ENCODE measurements around the gene ANO1. TPM values are rescaled to one million over a fixed set of nuclear protein-coding genes. Genes with fewer than 3 reads are reported as not detected.

ANO1 gene
- total RNA-seq, 1 donor = 0.36 TPM

DNA sequence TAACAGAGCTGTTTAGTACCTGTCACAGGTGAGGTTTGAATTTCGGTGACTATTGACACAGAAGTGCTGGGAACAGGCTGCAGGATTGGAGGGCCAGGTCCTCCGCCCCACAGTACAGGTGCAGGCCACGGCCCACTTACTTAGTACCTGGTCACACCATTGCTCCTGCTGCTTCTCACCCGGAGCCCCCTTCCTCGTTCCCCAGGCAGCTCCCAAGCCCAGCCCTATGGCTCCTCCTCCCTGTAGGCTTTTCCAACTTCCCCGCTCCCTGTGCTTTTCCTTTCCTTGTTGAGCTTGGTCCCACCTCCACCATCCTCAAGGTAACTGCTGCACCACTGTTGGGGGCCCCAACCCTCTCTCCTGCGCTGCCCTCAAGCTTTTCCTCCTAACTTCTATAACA is 27.9 kb upstream of the ANO1 start:
- TF ChIP-seq, protein P1, sequence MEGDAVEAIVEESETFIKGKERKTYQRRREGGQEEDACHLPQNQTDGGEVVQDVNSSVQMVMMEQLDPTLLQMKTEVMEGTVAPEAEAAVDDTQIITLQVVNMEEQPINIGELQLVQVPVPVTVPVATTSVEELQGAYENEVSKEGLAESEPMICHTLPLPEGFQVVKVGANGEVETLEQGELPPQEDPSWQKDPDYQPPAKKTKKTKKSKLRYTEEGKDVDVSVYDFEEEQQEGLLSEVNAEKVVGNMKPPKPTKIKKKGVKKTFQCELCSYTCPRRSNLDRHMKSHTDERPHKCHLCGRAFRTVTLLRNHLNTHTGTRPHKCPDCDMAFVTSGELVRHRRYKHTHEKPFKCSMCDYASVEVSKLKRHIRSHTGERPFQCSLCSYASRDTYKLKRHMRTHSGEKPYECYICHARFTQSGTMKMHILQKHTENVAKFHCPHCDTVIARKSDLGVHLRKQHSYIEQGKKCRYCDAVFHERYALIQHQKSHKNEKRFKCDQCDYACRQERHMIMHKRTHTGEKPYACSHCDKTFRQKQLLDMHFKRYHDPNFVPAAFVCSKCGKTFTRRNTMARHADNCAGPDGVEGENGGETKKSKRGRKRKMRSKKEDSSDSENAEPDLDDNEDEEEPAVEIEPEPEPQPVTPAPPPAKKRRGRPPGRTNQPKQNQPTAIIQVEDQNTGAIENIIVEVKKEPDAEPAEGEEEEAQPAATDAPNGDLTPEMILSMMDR (IDR thresholded peaks at IDR 0.05; ENCODE audit: insufficient read depth, low read length) = no peak
- no peak for DNase-seq (ENCODE audit: low read depth)
- H3K4me3 ChIP-seq (ENCODE audit: low read depth, low read length) = no peak overlapping the region

DNA sequence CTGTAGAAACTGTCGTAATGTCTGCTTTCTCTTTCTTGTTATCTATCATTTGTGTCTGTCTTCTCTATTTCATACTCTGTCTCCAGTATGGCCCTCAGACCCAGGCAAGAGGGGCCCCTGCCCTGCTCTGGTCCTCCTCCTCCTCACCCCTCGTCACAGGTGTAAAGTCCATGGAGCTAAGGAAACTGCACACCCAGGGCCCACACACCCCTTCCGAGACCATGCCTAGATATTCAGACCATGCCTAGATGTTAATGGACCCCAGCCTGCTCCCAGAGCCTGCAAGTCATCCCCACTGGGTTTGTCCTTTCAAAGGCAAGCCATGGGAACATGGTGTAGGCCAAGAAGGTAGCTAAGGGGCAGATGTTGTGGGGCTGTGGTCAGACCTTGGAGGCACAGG is 24.1 kb upstream of the ANO1 start:
- no peak for DNase-seq (ENCODE audit: low read depth)
- TF ChIP-seq, protein P1 (IDR thresholded peaks at IDR 0.05; ENCODE audit: insufficient read depth, low read length) = no peak
- H3K4me3 ChIP-seq (ENCODE audit: low read depth, low read length) = no peak overlapping the region

DNA sequence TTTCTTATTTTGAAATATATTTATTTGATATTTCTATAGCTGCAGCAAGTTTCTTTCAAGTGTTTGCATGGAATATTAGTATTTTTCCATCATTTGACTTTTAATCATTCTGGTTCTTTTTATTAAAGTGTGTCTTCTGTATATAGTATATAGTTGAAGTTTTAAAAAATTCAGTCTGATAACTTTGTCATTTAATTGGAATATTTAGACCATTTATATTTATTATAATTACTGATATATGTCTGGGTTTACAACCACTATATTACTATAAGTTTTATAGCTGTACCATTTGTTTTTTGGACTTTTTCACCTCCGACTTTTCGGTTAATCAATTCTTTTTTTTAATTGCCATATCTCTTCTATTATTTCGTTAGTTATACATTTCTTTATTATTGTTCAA is 22.7 kb upstream of the ANO1 start:
- no peak for DNase-seq (ENCODE audit: low read depth)
- H3K4me3 ChIP-seq (ENCODE audit: low read depth, low read length) = no peak overlapping the region
- TF ChIP-seq, protein P1 (IDR thresholded peaks at IDR 0.05; ENCODE audit: insufficient read depth, low read length) = no peak

DNA sequence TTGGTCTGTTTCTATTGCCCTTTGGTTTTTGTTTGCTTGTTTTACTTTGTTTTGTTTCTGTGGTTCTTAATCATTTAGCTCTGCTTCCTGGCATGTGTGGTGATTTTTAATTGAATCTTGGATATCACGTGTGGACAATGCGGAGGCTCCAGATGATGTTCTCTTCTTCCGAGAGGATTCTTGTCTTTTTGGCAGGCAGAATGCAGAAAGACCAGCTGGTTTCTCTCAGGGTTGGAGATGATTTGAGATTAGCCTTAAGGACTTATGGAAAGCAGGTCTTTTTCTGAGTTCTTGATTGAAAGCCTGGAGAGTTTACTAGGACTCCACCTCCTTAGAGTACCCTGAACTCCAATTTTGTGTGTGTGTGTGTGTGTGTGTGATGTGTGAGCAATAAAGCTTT is 21.0 kb upstream of the ANO1 start:
- TF ChIP-seq, protein P1 (IDR thresholded peaks at IDR 0.05; ENCODE audit: insufficient read depth, low read length) = no peak
- DNase-seq (ENCODE audit: low read depth) = no peak

DNA sequence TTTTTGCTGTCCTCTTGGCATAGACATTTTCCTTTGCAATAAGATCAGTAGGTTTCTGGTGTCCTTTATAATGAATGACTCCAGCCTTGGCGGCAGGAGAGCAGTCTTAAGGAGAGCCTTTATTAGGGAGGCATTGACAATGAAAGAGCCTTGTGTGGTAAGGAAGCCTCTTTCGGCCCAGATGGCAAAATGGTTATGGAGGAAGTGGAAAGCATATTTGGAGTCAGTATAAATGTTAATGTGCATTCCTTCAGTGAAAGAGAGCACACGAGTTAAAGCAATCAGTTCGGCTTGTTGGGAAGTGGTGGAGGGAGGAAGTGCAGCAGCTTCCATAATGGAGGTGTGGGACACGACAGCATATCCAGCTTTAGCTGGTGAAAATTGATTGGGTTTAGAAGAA is 18.1 kb upstream of the ANO1 start:
- TF ChIP-seq, protein P1 (IDR thresholded peaks at IDR 0.05; ENCODE audit: insufficient read depth, low read length) = no peak
- H3K4me3 ChIP-seq (ENCODE audit: low read depth, low read length) = no peak overlapping the region
- DNase-seq (ENCODE audit: low read depth) = no peak

More for the DNA sequence above, 21.0 kb upstream of the ANO1 start:
- H3K4me3 ChIP-seq (ENCODE audit: low read depth, low read length) = no peak overlapping the region

DNA sequence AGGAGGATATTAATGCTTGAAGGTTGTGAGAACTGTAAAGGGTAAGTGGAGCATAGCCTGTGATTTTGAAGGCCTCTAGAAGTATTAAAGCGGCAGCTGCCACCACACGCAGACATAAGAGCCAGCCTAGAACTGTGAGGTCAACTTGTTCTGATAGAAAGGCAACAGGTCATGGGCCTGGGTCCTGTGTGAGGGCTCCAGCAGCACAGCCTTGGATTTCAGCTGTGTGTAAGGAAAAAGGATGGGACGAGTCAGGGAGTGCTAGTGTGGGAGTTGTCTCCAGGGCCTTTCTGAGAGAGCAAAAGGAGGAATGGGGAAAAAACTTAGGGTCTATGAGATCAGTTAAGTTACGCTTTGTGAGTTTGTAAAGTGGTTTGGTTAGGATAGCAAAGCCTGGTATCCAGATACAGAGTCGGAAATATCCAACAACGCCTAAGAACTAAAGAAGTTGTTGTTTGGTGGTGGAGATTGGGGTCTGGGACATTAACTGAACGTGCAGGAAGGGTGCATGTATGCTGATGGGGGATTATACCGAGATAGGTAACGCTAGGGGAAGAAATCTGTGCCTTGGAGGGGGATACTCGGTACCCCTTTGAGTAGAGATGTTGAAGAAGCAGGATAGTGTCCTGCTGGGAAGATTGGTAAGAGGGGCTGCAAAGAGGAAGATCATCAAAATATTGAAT is 17.4 kb upstream of the ANO1 start:
- TF ChIP-seq, protein P1 (IDR thresholded peaks at IDR 0.05; ENCODE audit: insufficient read depth, low read length) = no peak
- no peak for DNase-seq (ENCODE audit: low read depth)
- no peak overlapping the region for H3K4me3 ChIP-seq (ENCODE audit: low read depth, low read length)

DNA sequence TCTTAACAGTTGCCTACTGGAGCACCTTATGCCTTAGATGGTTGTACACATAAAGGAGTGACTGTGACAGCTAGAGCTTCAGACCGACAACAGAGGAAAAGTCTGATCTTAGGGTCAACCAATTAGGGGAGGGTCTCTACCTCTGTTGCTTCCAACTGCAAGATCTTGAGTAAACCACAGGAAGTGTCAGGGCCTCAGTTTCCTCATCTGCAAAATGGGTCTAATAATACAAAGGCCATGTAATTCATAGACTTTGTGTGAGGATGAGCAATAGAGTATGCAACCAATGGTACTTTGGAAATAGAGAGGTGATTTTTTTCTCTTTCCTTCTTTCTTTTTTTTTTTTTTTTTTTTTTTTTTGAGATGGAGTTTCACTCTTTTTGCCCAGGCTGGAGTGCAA is 16.4 kb upstream of the ANO1 start:
- DNase-seq (ENCODE audit: low read depth) = no peak
- no peak overlapping the region for H3K4me3 ChIP-seq (ENCODE audit: low read depth, low read length)
- TF ChIP-seq, protein P1 (IDR thresholded peaks at IDR 0.05; ENCODE audit: insufficient read depth, low read length) = no peak

Measured in fibroblast of the aortic adventitia (primary cell).